ENCODE data around the gene GOLGA6B. TPM values are rescaled to one million over a fixed set of nuclear protein-coding genes. Genes with fewer than 3 reads are reported as not detected.
"Not testable (repeated sequence)": the region's sequence is repeated elsewhere in the genome, so short reads cannot be mapped to it uniquely, and the experiment has no call there.

GOLGA6B gene
- total RNA-seq, 1 experiment from 2014 or later: 0.10 TPM

- RAD21 ChIA-PET (ENCODE audit: low non-redundant PET in 1 of 2, low total read pairs in 2 of 2, uncharacterized antibody in 2 of 2, unreplicated experiment in 2 of 2): interaction anchor here in 1 of 2 experiments (0.6 kb wide), 1 partner anchor 34 kb away, joined by 3 read pairs; no protein-coding TSS in a partner anchor
- Histone ChIP-seq H3K36me3 (ENCODE audit: control insufficient read depth in 1 of 2, insufficient read depth in 2 of 2, low read length in 2 of 2) (no peaks in the 10 kb centered on the region), H3K79me2 (ENCODE audit: insufficient read depth, low read length) (no peaks in the 10 kb centered on the region), H3K4me1 (ENCODE audit: control insufficient read depth in 1 of 2, insufficient read depth in 2 of 2, low read length in 2 of 2) (peaks cover 4 to 7% of the 10 kb centered on the region in 2 experiments; a peak in 3 of 4 replicates), H2AFZ (ENCODE audit: low read depth, low read length, poor library complexity, severe bottlenecking) (no peak overlapping the region), H3K4me3 (replicated peaks in 1 of 2; ENCODE audit: low read depth in 1 of 2, low read length in 2 of 2) (no peak overlapping the region), H3K27ac (ENCODE audit: low read depth, low read length) (no peak overlapping the region), H4K20me1 (ENCODE audit: insufficient read depth) (no peaks in the 10 kb centered on the region), H3K9me3 (ENCODE audit: control insufficient read depth in 1 of 2, insufficient read depth in 1 of 2, low read depth in 1 of 2, low read length in 2 of 2) (no peaks in the 10 kb centered on the region), H3K9me2 (ENCODE audit: insufficient read depth) (no peaks in the 10 kb centered on the region), H3K9ac (ENCODE audit: low read length) (no peak overlapping the region), H3K4me2 (ENCODE audit: low read length) (peak overlapping the region; percentile 3; the same call in 1 of the 2 replicates), H3K27me3 (ENCODE audit: insufficient read depth, low read length) (no peaks in the 10 kb centered on the region)
- ATAC-seq: peak; percentile 27; the same call in 1 of the 2 replicates
- POLR2A ChIA-PET: no interaction called here
- TF ChIP-seq SP1 (IDR thresholded peaks at IDR 0.05; ENCODE audit: low read depth): no peak
- no peak for TF ChIP-seq FOSL1 (IDR thresholded peaks at IDR 0.05; ENCODE audit: low read depth)
- TF ChIP-seq EGR1 (IDR thresholded peaks at IDR 0.05; ENCODE audit: low read depth): no peak
- no TSS peak for BruUV-seq (replicated peaks)
- intact Hi-C loops (cut with micrococcal nuclease): no loop called here
- DNase-seq (ENCODE audit: low read depth, low spot score): no peak
- CTCF ChIA-PET: no interaction called here
These were observed 37.8 kb upstream of the GOLGA6B start for GRCh38 chr15:72616491-72617210.

DNA sequence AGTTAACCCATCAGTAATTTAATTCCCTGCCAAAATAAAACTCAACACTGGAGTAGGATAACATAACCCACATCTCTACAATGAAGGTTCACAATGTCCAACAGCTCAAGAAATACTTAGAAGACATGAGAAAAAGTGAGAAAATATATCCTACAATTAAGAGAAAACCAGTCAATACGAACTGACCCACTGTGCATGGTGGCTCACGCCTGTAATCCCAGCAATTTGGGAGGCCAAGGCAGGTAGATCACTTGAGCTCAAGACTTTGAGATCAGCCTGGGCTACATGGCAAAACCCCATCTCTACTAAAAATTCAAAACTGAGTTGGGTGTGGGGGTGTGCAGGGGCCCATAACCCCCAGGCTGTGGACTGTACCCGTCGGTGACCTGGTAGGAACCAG, 30.6 kb upstream of the GOLGA6B start:
- intact Hi-C loops (cut with micrococcal nuclease); BruUV-seq (replicated peaks); H3K9ac ChIP-seq (ENCODE audit: low read length); H3K27ac ChIP-seq (ENCODE audit: low read depth, low read length); H3K79me2 ChIP-seq (ENCODE audit: insufficient read depth, low read length); CTCF ChIA-PET; POLR2A ChIA-PET; H3K4me3 ChIP-seq (replicated peaks in 1 of 2; ENCODE audit: low read depth in 1 of 2, low read length in 2 of 2); H3K9me3 ChIP-seq (ENCODE audit: control insufficient read depth in 1 of 2, insufficient read depth in 1 of 2, low read depth in 1 of 2, low read length in 2 of 2); ATAC-seq; H2AFZ ChIP-seq (ENCODE audit: low read depth, low read length, poor library complexity, severe bottlenecking); H3K4me1 ChIP-seq (ENCODE audit: control insufficient read depth in 1 of 2, insufficient read depth in 2 of 2, low read length in 2 of 2); H3K9me2 ChIP-seq (ENCODE audit: insufficient read depth); H3K36me3 ChIP-seq (ENCODE audit: control insufficient read depth in 1 of 2, insufficient read depth in 2 of 2, low read length in 2 of 2); DNase-seq (ENCODE audit: low read depth, low spot score); H3K4me2 ChIP-seq (ENCODE audit: low read length); H3K27me3 ChIP-seq (ENCODE audit: insufficient read depth, low read length); H4K20me1 ChIP-seq (ENCODE audit: insufficient read depth); RAD21 ChIA-PET (ENCODE audit: low non-redundant PET in 1 of 2, low total read pairs in 2 of 2, uncharacterized antibody in 2 of 2, unreplicated experiment in 2 of 2): not testable (repeated sequence)

- H3K36me3 ChIP-seq (ENCODE audit: control insufficient read depth in 1 of 2, insufficient read depth in 2 of 2, low read length in 2 of 2); H3K4me1 ChIP-seq (ENCODE audit: control insufficient read depth in 1 of 2, insufficient read depth in 2 of 2, low read length in 2 of 2); DNase-seq (ENCODE audit: low read depth, low spot score); H3K9ac ChIP-seq (ENCODE audit: low read length); H3K27me3 ChIP-seq (ENCODE audit: insufficient read depth, low read length); intact Hi-C loops (cut with micrococcal nuclease); H3K4me2 ChIP-seq (ENCODE audit: low read length); H3K4me3 ChIP-seq (replicated peaks in 1 of 2; ENCODE audit: low read depth in 1 of 2, low read length in 2 of 2); H3K9me2 ChIP-seq (ENCODE audit: insufficient read depth); H3K9me3 ChIP-seq (ENCODE audit: control insufficient read depth in 1 of 2, insufficient read depth in 1 of 2, low read depth in 1 of 2, low read length in 2 of 2); CTCF ChIA-PET; H2AFZ ChIP-seq (ENCODE audit: low read depth, low read length, poor library complexity, severe bottlenecking); H3K27ac ChIP-seq (ENCODE audit: low read depth, low read length); RAD21 ChIA-PET (ENCODE audit: low non-redundant PET in 1 of 2, low total read pairs in 2 of 2, uncharacterized antibody in 2 of 2, unreplicated experiment in 2 of 2); BruUV-seq (replicated peaks); H3K79me2 ChIP-seq (ENCODE audit: insufficient read depth, low read length); H4K20me1 ChIP-seq (ENCODE audit: insufficient read depth); ATAC-seq; POLR2A ChIA-PET: not testable (repeated sequence)
These were observed 28.3 kb upstream of the GOLGA6B start for GRCh38 chr15:72626153-72626552.
